Measurements from ENCODE around the gene PTH.

Gene PTH

DNA sequence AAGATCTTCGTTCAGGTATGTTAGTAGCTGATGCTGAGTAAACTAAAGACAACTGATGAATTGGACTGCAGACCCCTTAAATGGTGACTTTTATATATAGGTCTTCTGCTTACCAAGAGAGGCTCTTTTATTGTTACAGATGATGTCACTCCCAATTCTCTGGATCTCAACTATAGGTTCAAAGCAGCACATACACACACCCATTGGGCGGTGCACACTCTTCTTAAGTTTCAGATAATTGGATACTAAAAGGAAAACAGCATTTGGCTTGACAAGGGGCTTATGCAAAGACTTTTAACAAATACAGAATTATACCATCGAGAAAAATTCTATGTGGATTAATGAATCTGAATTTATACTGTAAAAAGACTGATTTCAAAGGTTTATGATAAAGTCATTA, at the start of gene PTH:
PTH (minus strand) TSS at position 69 of the 400 bp plus-strand sequence. CDS start 3,142 bp downstream, outside the sequence.
- no peak for DNase-seq (ENCODE audit: low spot score)

DNA sequence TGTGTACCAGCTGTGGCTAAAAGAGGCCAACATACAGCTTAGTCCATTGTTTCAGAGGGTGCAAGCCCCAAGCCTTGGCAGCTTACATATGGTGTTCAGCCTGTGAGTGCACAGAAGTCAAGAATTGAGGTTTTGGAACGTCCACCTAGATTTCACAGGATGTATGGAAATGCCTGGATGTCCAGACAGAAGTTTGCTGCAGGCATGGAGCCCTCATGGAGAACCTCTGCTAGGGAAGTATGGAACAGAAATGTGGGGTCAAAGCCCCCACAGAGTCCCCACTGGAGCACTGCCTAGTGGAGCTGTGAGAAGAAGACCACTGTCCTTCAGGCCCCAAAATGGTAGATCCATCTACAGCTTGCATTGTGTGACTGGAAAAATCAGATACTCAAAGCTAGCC, 42.2 kb upstream of the PTH start:
- DNase-seq (ENCODE audit: low spot score) = no peak

DNA sequence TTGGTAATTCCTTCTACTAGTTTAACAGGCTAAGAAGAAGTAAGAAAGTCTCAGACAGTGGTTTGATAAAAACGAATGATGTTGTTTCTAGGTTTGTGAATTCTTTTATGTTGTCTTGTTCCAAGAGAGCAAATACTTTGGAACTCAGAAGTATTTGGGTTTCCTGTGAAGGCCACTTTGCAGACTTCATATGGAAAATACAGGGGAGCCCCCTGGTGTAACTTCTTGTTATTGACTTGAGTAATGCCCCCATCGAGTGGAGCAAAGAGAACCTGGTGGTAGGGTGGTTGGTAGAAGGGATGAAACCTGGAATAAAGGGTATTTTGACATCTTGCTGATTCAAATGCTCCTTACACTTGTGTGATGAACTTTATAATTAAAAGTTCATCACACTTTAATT, 40.0 kb upstream of the PTH start:
- no peak for DNase-seq (ENCODE audit: low spot score)

DNA sequence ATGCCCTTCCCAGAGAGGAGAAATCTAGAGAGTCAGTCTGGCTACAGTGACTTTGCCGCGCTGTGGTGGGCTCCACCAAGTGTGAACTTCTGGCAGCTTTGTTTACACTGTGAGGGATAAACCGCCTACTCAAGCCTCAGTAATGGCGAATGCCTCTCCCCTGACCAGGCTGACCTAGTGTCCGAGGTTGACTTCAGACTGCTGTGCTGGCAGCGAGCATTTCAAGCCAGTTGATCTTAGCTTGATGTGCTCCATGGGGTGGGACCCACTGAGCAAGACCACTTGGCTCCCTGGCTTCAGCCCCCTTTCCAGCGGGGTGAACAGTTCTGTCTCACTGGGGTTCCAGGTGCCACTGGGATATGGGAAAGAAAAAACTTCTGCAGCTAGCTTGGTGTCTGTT, 38.6 kb upstream of the PTH start:
- DNase-seq (ENCODE audit: low spot score) = no peak

DNA sequence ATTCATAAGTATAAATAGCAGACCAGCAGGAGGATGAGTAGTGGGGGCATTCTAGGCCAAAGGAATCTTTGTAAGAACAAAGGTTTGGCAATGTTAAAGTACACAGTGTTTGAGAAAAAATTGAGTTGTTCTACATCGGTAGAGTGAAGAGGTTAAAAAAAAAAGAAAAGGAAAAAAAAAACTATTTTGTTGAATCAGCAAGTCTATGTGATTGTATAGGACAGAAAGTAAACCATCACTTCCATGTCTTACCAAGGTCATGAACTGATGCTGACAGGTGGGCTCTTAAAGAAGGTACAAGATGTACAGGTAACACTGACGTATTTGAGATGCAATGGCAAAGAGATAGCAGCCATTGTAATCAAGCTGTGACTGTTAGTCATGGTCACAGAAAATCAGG, 29.5 kb upstream of the PTH start:
- DNase-seq (ENCODE audit: low spot score) = no peak

DNA sequence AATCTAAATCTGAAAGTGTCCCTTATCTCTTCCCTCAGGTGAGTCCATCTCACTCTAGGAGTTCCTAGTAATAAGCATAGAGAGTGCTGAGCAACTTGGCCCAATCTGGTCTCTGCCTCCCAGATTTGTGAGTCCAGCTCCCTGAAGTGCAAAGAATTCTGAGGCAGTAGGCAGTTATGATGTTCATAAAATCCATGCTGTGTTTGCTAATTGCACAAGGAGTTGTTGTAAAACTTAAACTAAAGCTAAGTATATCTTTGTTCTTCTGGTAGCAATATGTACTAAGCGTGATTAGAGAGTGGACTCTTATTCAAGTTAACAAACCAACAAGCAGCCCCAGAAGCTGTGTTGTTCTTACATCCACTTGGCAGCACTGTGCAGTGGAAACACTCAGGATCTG, 7.6 kb upstream of the PTH start:
- DNase-seq (ENCODE audit: low spot score) = no peak

DNA sequence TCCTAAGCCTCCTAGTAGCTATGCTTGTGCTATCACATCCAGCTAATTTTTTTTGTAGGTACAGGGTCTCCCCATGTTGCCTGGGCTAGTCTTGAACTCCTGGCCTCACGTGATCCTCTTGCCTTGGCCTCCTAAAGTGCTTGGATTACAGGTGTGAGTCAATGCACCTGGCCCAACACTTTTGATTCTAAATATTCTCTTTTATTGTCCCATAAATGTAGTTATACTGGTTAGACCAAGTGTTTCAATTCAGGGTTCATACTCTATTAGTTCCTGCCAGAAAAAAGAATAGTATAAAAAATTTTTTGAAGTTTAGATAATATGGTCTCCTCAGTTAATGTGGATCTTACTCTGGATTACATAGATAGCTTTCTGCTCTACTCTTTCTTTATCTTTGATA, 6.7 kb upstream of the PTH start:
- no peak for DNase-seq (ENCODE audit: low spot score)

DNA sequence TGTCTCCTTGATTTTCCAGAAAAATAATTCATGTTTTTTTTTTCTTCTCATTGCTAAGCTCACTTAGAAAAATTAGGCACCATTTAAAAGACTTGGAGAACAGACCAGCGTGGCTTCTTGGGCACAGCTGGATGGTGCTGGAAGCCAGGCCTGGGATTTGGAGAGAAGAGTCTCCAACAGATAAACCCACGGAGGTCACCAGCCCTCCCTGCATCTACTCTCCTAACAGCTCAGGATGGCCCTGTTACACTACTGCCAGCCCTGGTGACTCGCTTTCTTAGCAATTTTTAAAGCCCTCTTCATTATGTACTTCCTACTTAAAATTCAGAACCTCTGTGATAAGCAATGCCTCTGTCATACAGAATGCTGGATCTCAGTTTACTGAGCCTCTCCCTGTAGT, 1.7 kb downstream of the PTH start:
- DNase-seq (ENCODE audit: low spot score) = no peak

- DNase-seq (ENCODE audit: low spot score) = peak; percentile 40
Observed at GRCh38 chr11:13487661-13488030, 8.2 kb downstream of the PTH start.

- DNase-seq (ENCODE audit: low spot score) = no peak
Observed at GRCh38 chr11:13486926-13487660, 8.7 kb downstream of the PTH start.

DNA sequence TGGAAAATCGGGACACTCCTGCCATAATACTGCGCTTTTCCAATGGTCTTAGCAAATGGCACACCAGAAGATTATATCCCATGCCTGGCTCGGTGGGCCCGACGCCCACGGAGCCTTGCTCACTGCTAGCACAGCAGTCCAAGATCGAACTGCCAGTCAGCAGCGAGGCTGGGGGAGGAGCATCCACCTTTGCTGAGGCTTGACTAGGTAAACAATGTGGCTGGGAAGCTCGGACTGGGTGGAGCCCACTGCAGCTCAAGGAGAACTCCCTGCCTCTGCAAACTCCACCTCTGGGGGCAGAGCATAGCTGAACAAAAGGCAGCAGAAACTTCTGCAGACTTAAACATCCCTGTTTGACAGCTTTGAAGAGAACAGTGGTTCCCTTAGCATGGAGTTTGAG, 15.6 kb downstream of the PTH start:
- DNase-seq (ENCODE audit: low spot score) = no peak

DNA sequence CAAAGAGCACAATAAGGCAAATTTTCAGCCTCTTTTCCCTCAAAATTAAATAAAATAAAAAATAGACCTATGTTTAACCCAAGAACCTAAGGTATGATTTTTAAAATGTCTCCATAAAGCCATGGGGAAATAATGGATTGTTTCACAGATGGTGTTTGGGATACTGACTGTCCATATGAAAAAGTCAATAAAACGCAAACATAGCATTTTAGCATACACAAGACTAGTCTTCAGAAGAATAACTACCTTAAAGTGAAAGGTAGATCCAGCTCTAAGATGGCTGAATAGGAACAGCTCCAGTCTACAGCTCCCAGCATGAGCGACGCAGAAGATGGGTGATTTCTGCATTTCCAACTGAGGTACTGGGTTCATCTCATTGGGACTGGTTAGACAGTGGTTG, 16.1 kb downstream of the PTH start:
- DNase-seq (ENCODE audit: low spot score) = no peak

DNA sequence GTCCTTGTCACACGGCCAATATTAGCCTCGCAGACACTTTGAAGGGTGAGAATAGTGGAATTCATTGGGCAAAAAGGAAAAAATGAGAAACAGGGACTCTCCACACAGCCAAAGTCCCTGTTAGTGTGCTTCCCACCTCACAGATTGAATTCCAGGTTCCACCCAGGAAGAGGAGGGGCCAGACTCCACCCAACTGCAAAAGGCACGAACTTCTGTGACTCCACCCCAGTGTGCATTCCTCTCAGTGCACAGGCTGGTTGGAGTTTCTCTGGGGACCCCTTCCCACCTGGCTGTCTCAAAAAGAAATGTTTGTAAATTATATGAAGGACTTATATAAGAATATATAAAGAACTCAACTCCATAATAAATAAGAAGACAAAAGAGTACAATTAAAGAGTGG, 20.7 kb downstream of the PTH start:
- no peak for DNase-seq (ENCODE audit: low spot score)

DNA sequence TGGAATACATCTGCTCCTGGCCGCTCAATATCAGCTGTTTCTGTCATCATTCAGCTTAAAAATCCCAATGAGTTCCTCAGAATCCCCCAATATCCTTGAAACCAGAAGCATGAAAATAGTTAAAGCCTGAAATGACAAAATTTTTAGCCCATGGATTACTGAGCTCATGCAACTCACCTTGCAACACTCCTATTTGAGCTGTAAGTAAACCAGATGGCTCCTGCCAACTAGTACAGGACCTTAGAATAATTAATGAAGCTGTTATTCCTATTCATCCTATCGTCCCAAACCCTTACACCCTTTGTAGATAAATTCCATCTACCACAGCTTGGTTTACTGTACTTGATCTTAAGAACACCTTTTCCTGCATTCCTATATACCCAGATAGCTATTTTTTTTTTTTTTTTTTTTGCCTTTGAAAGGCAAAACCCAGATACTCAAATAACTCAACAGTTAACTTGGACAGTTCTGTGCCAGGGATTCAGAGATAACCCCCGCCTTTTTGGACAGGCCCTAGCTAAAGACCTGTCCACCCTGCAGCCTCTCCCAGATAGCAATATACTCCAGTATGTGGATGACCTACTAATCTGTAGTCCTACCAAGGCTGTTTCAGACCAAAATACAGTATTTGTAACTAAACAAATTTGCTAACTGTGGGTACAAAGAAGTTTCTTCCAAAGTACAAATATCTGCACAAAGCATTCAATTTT, 22.6 kb downstream of the PTH start:
- DNase-seq (ENCODE audit: low spot score) = no peak

- no peak for DNase-seq (ENCODE audit: low spot score)
Observed at GRCh38 chr11:13468750-13469149, 27.0 kb downstream of the PTH start.

GRCh38 chr11:13465909-13466371, 29.9 kb downstream of the PTH start:
- DNase-seq (ENCODE audit: low spot score) = peak; percentile 44

DNA sequence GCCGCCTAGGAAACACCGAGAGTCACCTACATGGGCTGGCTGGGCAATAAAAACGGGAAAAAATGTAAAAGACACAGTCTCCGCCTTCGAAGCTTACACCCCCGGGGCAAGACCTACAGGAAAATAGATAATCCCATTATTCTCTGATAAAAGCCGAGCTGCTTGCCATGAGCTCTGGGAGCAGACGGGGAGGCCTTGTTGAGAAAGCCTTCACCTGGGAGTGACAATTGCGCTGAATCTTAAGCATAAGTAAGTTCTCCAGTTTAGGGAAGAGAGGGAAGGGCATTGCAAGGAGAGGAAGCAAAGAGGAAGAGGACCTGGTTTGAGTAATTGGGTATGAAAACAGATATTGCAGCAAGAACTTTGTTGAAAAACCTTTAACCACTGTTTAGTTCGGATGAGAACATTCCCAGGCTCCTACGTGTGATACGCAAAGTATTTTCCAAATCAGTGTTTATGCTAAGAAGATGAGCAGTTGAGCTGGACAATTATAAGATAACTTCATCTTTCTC, 32.0 kb downstream of the PTH start:
- DNase-seq (ENCODE audit: low spot score) = no peak

DNA sequence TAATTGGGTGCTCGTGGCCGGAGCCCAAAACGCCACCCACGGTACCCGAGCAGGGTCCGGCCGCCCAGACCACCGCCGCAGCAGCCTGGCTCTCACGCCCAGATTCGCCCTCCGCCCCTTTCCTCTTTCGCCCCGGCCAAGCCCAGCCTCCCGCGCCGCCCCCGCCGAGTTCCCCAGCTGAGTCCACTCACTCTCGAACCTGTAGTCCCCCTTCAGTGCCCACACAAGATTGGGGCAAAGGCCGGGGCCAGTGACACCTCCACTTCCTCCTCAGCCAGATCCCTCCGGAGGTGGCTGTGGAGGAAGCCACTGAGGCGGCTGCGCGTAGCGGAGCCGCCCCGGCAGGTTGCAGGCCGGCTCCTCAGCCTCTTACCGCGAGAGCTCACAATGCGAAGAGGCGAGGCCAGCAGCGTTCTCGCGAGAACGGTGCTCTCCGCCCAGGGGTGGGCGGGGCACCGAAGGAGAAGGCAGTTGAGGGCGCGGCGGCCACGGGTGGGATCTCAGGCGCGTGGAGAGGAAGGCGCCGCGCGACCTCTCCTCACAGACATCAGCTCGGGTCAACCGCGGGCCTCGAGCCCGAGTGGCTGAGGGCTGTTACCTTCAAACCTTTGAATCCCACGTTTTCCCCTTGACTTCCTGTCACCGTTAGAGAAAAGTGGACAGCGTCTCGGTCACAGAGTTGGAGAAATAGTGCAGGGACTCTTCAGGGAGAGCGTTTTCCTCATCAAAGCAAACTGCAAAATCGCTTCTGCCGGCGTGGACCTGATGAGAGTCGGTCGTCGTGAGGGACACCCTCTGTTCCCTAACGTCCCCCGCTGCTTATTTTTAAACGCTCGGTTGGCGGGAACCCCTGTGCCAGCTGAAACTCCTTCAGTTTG, 32.7 kb downstream of the PTH start, which contains the start of gene BTBD10:
BTBD10 (minus strand) TSS at position 322 of the 878 bp plus-strand sequence. CDS start 18,098 bp downstream, outside the sequence.
- DNase-seq (ENCODE audit: low spot score) = peak; percentile 94

GRCh38 chr11:13462311-13462900, 33.4 kb downstream of the PTH start:
- DNase-seq (ENCODE audit: low spot score) = peak; percentile 26

- DNase-seq (ENCODE audit: low spot score) = no peak
Observed at GRCh38 chr11:13461291-13461690, 34.5 kb downstream of the PTH start.

DNA sequence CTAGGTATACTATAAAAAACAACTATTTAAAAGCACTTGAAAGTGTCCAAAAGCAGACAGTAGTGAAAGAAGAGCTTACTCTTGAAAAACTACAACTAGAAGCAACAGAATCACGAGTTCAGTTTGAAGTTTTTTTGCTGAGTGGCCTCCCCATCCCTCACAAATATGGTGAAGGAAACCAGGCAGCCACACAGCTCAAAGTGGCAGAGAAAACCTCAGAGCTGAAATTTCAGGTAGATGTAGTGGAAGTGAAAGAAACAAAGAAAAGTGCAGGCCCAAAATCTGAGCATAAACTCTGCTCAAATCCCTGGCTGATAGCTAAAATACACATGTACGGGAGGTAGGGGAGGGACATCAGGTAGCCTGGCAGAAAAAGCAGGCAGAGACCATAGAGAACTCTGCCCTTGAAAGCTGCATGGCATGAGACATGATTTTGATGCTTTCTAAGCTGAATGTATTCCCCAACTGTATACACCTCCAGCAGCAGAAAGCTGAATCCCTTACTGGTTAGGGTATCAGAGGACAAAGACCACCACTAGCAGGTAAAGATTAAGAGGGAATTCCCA, 44.9 kb downstream of the PTH start:
- DNase-seq (ENCODE audit: low spot score) = no peak

- DNase-seq (ENCODE audit: low spot score) = no peak
Observed at GRCh38 chr11:13449522-13449921, 46.3 kb downstream of the PTH start.
